ENCODE results near the gene TBC1D14. TPM values are rescaled to one million over a fixed set of nuclear protein-coding genes. Genes with fewer than 3 reads are reported as not detected.

TBC1D14 gene
- total RNA-seq, 3 donors from 2014 or later (not counting 1 experiment from before 2014, with no cell fraction given) = 36.0 to 54.7 (median 53.2) TPM

DNA sequence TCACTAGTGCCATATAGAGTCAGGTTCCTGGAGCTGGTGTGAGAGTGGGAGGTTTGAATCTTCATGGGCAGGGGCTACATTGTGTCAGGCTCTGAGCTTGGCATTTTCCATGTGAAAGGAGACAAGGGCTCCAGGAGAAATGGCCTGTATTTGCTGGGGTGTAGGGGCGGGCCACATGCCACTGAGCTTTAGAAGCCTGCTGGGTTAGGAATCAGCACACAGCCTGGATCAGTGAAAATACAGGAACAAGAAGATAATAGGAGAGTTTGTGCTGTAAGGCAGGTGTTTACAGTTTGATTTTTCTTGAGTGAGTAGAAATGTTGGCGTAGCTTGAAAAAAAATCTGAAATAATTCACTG is 35.4 kb downstream of the TBC1D14 start:
- Mint-ChIP-seq H3K9me3 (no peaks in the 10 kb centered on the region), H3K4me1 (peaks cover 40 to 59% of the 10 kb centered on the region in 2 donors), H3K36me3 (no peaks in the 10 kb centered on the region), H3K27me3 (ENCODE audit: low read depth in 2 of 2) (no peaks in the 10 kb centered on the region), H3K27ac (peak overlapping the region in 1 of 2 donors; percentile 47), H3K4me3 (no peak overlapping the region)
- TF ChIP-seq, protein P1, sequence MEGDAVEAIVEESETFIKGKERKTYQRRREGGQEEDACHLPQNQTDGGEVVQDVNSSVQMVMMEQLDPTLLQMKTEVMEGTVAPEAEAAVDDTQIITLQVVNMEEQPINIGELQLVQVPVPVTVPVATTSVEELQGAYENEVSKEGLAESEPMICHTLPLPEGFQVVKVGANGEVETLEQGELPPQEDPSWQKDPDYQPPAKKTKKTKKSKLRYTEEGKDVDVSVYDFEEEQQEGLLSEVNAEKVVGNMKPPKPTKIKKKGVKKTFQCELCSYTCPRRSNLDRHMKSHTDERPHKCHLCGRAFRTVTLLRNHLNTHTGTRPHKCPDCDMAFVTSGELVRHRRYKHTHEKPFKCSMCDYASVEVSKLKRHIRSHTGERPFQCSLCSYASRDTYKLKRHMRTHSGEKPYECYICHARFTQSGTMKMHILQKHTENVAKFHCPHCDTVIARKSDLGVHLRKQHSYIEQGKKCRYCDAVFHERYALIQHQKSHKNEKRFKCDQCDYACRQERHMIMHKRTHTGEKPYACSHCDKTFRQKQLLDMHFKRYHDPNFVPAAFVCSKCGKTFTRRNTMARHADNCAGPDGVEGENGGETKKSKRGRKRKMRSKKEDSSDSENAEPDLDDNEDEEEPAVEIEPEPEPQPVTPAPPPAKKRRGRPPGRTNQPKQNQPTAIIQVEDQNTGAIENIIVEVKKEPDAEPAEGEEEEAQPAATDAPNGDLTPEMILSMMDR (IDR thresholded peaks at IDR 0.05) = no peak
- Histone ChIP-seq H3K4me3 (ENCODE audit: low read length) (no peak overlapping the region), H3K9me3 (ENCODE audit: control insufficient read depth, insufficient read depth, low read length) (no peaks in the 10 kb centered on the region), H3K27ac (ENCODE audit: low read length) (no peak overlapping the region), H3K4me1 (ENCODE audit: control insufficient read depth, insufficient read depth, low read length) (peaks cover 46% of the 10 kb centered on the region), H3K36me3 (ENCODE audit: control insufficient read depth, insufficient read depth, low read length) (no peaks in the 10 kb centered on the region), H3K27me3 (ENCODE audit: control insufficient read depth, insufficient read depth, low read length) (no peaks in the 10 kb centered on the region)
- intact Hi-C loops (cut with micrococcal nuclease) = no loop called here
- DNase-seq = no peak
- ATAC-seq = no peak
- WGBS (ENCODE audit: insufficient coverage) = 99% methylated on average over 2 of the region's 2 CpGs

DNA sequence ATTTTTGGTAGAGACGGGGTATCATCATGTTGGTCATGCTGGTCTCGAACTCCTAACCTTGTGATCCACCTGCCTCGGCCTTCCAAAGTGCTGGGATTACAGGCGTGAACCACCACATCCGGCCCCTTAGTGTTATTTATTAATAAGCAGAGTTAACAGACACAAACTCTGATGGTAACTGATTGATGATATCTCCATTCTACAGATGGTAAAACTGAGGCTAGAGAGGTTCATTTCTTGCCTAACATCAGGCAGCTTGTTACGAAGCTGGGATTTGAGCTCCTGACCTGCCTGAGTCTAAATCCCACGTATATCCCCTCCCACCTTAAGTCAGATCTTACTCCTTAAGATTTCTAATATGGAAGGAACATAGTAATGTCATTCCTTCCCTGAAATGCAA is 36.9 kb downstream of the TBC1D14 start:
- Histone ChIP-seq H3K4me1 (ENCODE audit: control insufficient read depth, insufficient read depth, low read length) (peaks cover 37% of the 10 kb centered on the region), H3K4me3 (ENCODE audit: low read length) (no peak overlapping the region), H3K36me3 (ENCODE audit: control insufficient read depth, insufficient read depth, low read length) (no peaks in the 10 kb centered on the region), H3K9me3 (ENCODE audit: control insufficient read depth, insufficient read depth, low read length) (no peaks in the 10 kb centered on the region), H3K27me3 (ENCODE audit: control insufficient read depth, insufficient read depth, low read length) (no peaks in the 10 kb centered on the region), H3K27ac (ENCODE audit: low read length) (no peak overlapping the region)
- Mint-ChIP-seq H3K9me3 (no peaks in the 10 kb centered on the region), H3K36me3 (no peaks in the 10 kb centered on the region), H3K4me3 (no peak overlapping the region), H3K27me3 (ENCODE audit: low read depth in 2 of 2) (no peaks in the 10 kb centered on the region), H3K4me1 (peaks cover 33 to 49% of the 10 kb centered on the region in 2 donors), H3K27ac (no peak overlapping the region)
- 95% methylated on average over 5 of the region's 7 CpGs for WGBS (ENCODE audit: insufficient coverage)
- ATAC-seq = no peak
- DNase-seq = no peak
- intact Hi-C loops (cut with micrococcal nuclease) = no loop called here
- TF ChIP-seq, protein P1 (IDR thresholded peaks at IDR 0.05) = no peak

DNA sequence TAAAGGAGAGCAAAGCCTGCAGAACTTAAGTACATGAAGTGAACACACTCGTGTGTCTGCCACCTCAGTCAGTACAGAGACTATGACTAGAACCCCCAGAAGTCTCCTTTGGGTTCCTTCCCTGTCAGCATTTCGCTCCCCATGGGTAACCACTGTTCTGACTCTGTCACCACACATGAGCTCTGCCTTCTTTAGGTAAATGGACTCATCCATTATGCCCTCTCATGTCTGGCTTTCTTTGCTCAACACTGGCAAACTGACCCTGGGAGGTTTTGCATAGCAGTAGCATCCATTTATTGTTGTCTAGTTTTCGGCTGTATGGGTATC is 38.5 kb downstream of the TBC1D14 start:
- 94% methylated on average over 3 of the region's 3 CpGs for WGBS (ENCODE audit: insufficient coverage)
- Mint-ChIP-seq H3K4me1 (peaks cover 29 to 47% of the 10 kb centered on the region in 2 donors), H3K4me3 (no peak overlapping the region), H3K9me3 (no peaks in the 10 kb centered on the region), H3K36me3 (no peaks in the 10 kb centered on the region), H3K27ac (peak overlapping the region in 1 of 2 donors; percentile 6), H3K27me3 (ENCODE audit: low read depth in 2 of 2) (no peaks in the 10 kb centered on the region)
- Histone ChIP-seq H3K4me3 (ENCODE audit: low read length) (no peak overlapping the region), H3K9me3 (ENCODE audit: control insufficient read depth, insufficient read depth, low read length) (no peaks in the 10 kb centered on the region), H3K27ac (ENCODE audit: low read length) (no peak overlapping the region), H3K36me3 (ENCODE audit: control insufficient read depth, insufficient read depth, low read length) (no peaks in the 10 kb centered on the region), H3K27me3 (ENCODE audit: control insufficient read depth, insufficient read depth, low read length) (no peaks in the 10 kb centered on the region), H3K4me1 (ENCODE audit: control insufficient read depth, insufficient read depth, low read length) (peaks cover 38% of the 10 kb centered on the region)
- TF ChIP-seq, protein P1 (IDR thresholded peaks at IDR 0.05) = no peak
- ATAC-seq (no peak), DNase-seq (no peak)
- intact Hi-C loops (cut with micrococcal nuclease) = no loop called here

DNA sequence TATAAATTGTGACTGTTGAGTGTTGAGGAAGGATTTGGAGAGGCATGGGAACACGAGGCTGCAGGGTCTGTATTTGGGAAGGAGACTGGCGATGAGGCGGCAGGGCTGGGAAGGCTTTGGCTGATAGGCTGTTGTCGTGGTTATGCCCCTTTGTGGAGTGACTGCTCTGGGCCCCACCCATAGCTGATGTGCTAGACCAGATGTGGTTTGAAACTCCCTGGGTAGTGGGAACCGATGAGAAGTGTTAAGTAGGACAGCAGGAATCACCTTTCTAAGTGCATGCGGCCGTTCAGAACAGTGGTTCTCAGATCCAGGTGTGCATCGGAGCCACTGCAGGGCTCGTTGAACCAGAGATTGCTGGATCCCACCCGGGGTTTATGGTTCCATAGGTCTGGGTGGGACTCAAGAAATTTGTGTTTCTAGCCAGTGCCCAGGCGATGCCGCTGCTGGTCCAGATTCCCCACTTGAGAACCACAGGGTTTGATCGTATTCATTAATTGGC is 42.3 kb downstream of the TBC1D14 start:
- no peaks in the 10 kb centered on the region for H3K36me3 Mint-ChIP-seq
- peak in 1 of 2 donors; percentile 53 for DNase-seq
- Histone ChIP-seq H3K27ac (ENCODE audit: low read length) (no peak overlapping the region), H3K36me3 (ENCODE audit: control insufficient read depth, insufficient read depth, low read length) (no peaks in the 10 kb centered on the region), H3K9me3 (ENCODE audit: control insufficient read depth, insufficient read depth, low read length) (no peaks in the 10 kb centered on the region), H3K27me3 (ENCODE audit: control insufficient read depth, insufficient read depth, low read length) (no peaks in the 10 kb centered on the region), H3K4me1 (ENCODE audit: control insufficient read depth, insufficient read depth, low read length) (peaks cover 21% of the 10 kb centered on the region), H3K4me3 (ENCODE audit: low read length) (no peak overlapping the region)
- 38% methylated on average over 13 of the region's 13 CpGs for WGBS (ENCODE audit: insufficient coverage)
- H3K27ac Mint-ChIP-seq = peak overlapping the region; percentile 65 to 69
- H3K9me3 Mint-ChIP-seq = no peaks in the 10 kb centered on the region
- ATAC-seq = peak; percentile 75 to 95 (median 81)
- TF ChIP-seq, protein P1 (IDR thresholded peaks at IDR 0.05) = no peak
- peaks cover 29 to 37% of the 10 kb centered on the region in 2 donors for H3K4me1 Mint-ChIP-seq
- peak overlapping the region; percentile 65 for H3K4me3 Mint-ChIP-seq
- H3K27me3 Mint-ChIP-seq (ENCODE audit: low read depth in 2 of 2) = no peaks in the 10 kb centered on the region
- intact Hi-C loops (cut with micrococcal nuclease) = no loop called here

Data from natural killer cell (primary cell).